SK-N-SH (cell line): ENCODE results near the gene MAGEA4. TPM values are rescaled to one million over a fixed set of nuclear protein-coding genes. Genes with fewer than 3 reads are reported as not detected.
A peak's percentile ranks its signal among the peaks of the same experiment; 100 is the strongest.

Experiments
- CTCF ChIA-PET: fragments of 300-600, 350-600 bp; formaldehyde crosslinking; extraction: SDS; loops from one replicate; lab custom pipeline; 2021; lab: Yijun Ruan, JAX
- POLR2A ChIA-PET: fragments of 350-600 bp; sonication (Branson Sonifier 250); formaldehyde crosslinking; extraction: SDS; loops from one replicate; lab custom pipeline; 2020; ENCODE audit warnings: antibody characterized with exemption, inconsistent platforms; lab: Yijun Ruan, JAX
- DNase-seq: peaks from one replicate; pipeline ENCODE4 v3.0.0; 2012
- H2AFZ ChIP-seq: fragments of 200-600 bp; sonication (generic); 2 replicates; pipeline ENCODE4 v1.8.1; 2016; ENCODE audit warnings: antibody characterized with exemption, mild to moderate bottlenecking, low read depth
- H3F3A ChIP-seq: fragments of 200-600 bp; sonication (generic); replicated peaks from 2 replicates; pipeline ENCODE3; 2016; ENCODE audit warnings: antibody characterized with exemption, mild to moderate bottlenecking; ENCODE audit not compliant: insufficient read depth
- H3K27ac ChIP-seq, 2 experiments: fragments of 200-500 bp in 1 of 2; fragments of 200-600 bp in 1 of 2; sonication (Bioruptor generic) in 1 of 2; sonication (generic), shearing (Covaris generic) in 1 of 2; 2 replicates each; pipeline versions ENCODE4 v1.5.1 to v1.6.1; 2014 to 2016; ENCODE audit warnings: low read depth in 2 of 2, inconsistent platforms in 1 of 2, low read length in 1 of 2, mild to moderate bottlenecking in 1 of 2, mixed read lengths in 1 of 2
- H3K27me3 ChIP-seq: fragments of 200-600 bp; sonication (generic), shearing (Covaris generic); 2 replicates; pipeline ENCODE4 v1.6.1; 2016; ENCODE audit warnings: mixed run types; ENCODE audit not compliant: insufficient read depth
- H3K36me3 ChIP-seq, 2 experiments: fragments of 200-500 bp in 1 of 2; fragments of 200-600 bp in 1 of 2; sonication (Bioruptor generic) in 1 of 2; sonication (generic) in 1 of 2; replicated peaks in 1 of 2; 2 replicates each; pipeline versions ENCODE3 to v1.5.1; 2014 to 2016; ENCODE audit warnings: low read length in 1 of 2, mild to moderate bottlenecking in 1 of 2; ENCODE audit not compliant: insufficient read depth in 2 of 2, control insufficient read depth in 1 of 2
- H3K4me1 ChIP-seq, 2 experiments: fragments of 200-500 bp in 1 of 2; fragments of 200-600 bp in 1 of 2; sonication (Bioruptor generic) in 1 of 2; sonication (generic), shearing (Covaris generic) in 1 of 2; 2 replicates each; pipeline versions ENCODE4 v1.5.1 to v1.6.1; 2014 to 2016; ENCODE audit warnings: low read depth in 1 of 2, low read length in 1 of 2, mixed run types in 1 of 2; ENCODE audit not compliant: insufficient read depth in 2 of 2, control insufficient read depth in 1 of 2
- H3K4me2 ChIP-seq: fragments of 200-600 bp; sonication (generic), shearing (Covaris generic); 2 replicates; pipeline ENCODE4 v1.6.1; 2017; ENCODE audit warnings: mixed run types
- H3K4me3 ChIP-seq, 2 experiments: fragments of 200-500 bp in 1 of 2; fragments of 200-600 bp in 1 of 2; sonication (Bioruptor generic) in 1 of 2; sonication (generic), shearing (Covaris generic) in 1 of 2; 2 replicates each; pipeline versions ENCODE4 v1.5.1 to v1.8.1; 2014 to 2016; ENCODE audit warnings: low read depth in 2 of 2, inconsistent platforms in 1 of 2, low read length in 1 of 2, mild to moderate bottlenecking in 1 of 2, mixed read lengths in 1 of 2, moderate library complexity in 1 of 2
- H3K79me2 ChIP-seq: fragments of 200-600 bp; sonication (generic); 2 replicates; pipeline ENCODE4 v1.8.1; 2017; ENCODE audit warnings: mild to moderate bottlenecking; ENCODE audit not compliant: insufficient read depth
- H3K9ac ChIP-seq: fragments of 200-600 bp; sonication (generic); 2 replicates; pipeline ENCODE4 v1.6.1; 2017; ENCODE audit warnings: mixed run types
- H3K9me2 ChIP-seq: fragments of 200-600 bp; sonication (generic); 2 replicates; pipeline ENCODE4 v1.6.1; 2017; ENCODE audit warnings: mixed run types
- H3K9me3 ChIP-seq: fragments of 200-600 bp; sonication (generic); 2 replicates; pipeline ENCODE4 v1.6.1; 2017; ENCODE audit warnings: mixed run types, mild to moderate bottlenecking, moderate library complexity
- H4K20me1 ChIP-seq: fragments of 200-600 bp; sonication (generic); 2 replicates; pipeline ENCODE4 v1.6.1; 2017; ENCODE audit warnings: mild to moderate bottlenecking, mixed run types; ENCODE audit not compliant: insufficient read depth
- EP300 ChIP-seq, 2 experiments: IDR thresholded peaks; 2 replicates each; pipeline versions ENCODE4 v1.4.0 to v1.6.1; 2012; ENCODE audit warnings: borderline replicate concordance in 1 of 2, low read depth in 1 of 2, low read length in 1 of 2
- FOSL2 ChIP-seq: IDR thresholded peaks from 2 replicates; pipeline ENCODE4 v1.4.0; 2012; ENCODE audit warnings: low read depth, mild to moderate bottlenecking, moderate library complexity, borderline replicate concordance
- FOXJ3 ChIP-seq: sonication (generic); formaldehyde crosslinking; IDR thresholded peaks from 2 replicates; pipeline ENCODE4 v1.5.1; 2020; ENCODE audit warnings: mild to moderate bottlenecking, missing genetic modification reagents
- GABPA ChIP-seq: IDR thresholded peaks from 2 replicates; pipeline ENCODE4 v1.4.0; 2012; ENCODE audit warnings: low read depth, mild to moderate bottlenecking
- GATA2 ChIP-seq: sonication (generic); formaldehyde crosslinking; IDR thresholded peaks from 2 replicates; pipeline ENCODE4 v1.5.0; 2020; ENCODE audit warnings: mild to moderate bottlenecking, missing genetic modification reagents
- JUND ChIP-seq: IDR thresholded peaks from 2 replicates; pipeline ENCODE4 v1.4.0; 2012
- MAX ChIP-seq: IDR thresholded peaks from 2 replicates; pipeline ENCODE4 v1.4.0; 2012; ENCODE audit warnings: low read depth
- MEF2A ChIP-seq: IDR thresholded peaks from 2 replicates; pipeline ENCODE4 v1.4.0; 2012; ENCODE audit warnings: low read depth, borderline replicate concordance
- MXI1 ChIP-seq: IDR thresholded peaks from 2 replicates; pipeline ENCODE4 v1.6.1; 2012; ENCODE audit warnings: mild to moderate bottlenecking, low read depth, low read length, improper control_type of control experiment
- NFIC ChIP-seq: IDR thresholded peaks from 2 replicates; pipeline ENCODE4 v1.4.0; 2012; ENCODE audit warnings: borderline replicate concordance
- NRF1 ChIP-seq: IDR thresholded peaks from 2 replicates; pipeline ENCODE4 v1.6.1; 2012; ENCODE audit warnings: low read depth, mild to moderate bottlenecking, low read length
- PBX3 ChIP-seq: IDR thresholded peaks from 2 replicates; pipeline ENCODE4; 2012
- POLR2AphosphoS5 ChIP-seq: IDR thresholded peaks from 2 replicates; pipeline ENCODE4 v1.6.1; 2012; ENCODE audit warnings: low read depth, low read length
- RAD21 ChIP-seq: IDR thresholded peaks from 2 replicates; pipeline ENCODE4 v1.6.1; 2012; ENCODE audit warnings: mild to moderate bottlenecking, low read length
- RCOR1 ChIP-seq: fragments of 150-350 bp; IDR thresholded peaks from 2 replicates; pipeline ENCODE4 v1.6.1; 2017; ENCODE audit warnings: antibody characterized with exemption, low read length
- RXRA ChIP-seq: IDR thresholded peaks from 2 replicates; pipeline ENCODE4 v1.4.0; 2012; ENCODE audit warnings: low read depth, mild to moderate bottlenecking, borderline replicate concordance
- SIN3A ChIP-seq: IDR thresholded peaks from 2 replicates; pipeline ENCODE4 v1.6.1; 2012; ENCODE audit warnings: low read depth, mild to moderate bottlenecking, low read length, moderate library complexity, borderline replicate concordance
- SMC3 ChIP-seq: IDR thresholded peaks from 2 replicates; pipeline ENCODE4 v1.6.1; 2012; ENCODE audit warnings: low read depth, low read length, improper control_type of control experiment
- TAF1 ChIP-seq: IDR thresholded peaks from 2 replicates; pipeline ENCODE4 v1.6.1; 2012; ENCODE audit warnings: low read depth, mild to moderate bottlenecking, low read length, moderate library complexity, borderline replicate concordance
- TCF12 ChIP-seq: IDR thresholded peaks from 2 replicates; pipeline ENCODE4 v1.4.0; 2012
- TEAD4 ChIP-seq: IDR thresholded peaks from 2 replicates; pipeline ENCODE4 v1.4.0; 2012; ENCODE audit warnings: mild to moderate bottlenecking, borderline replicate concordance; ENCODE audit not compliant: insufficient read depth
- USF1 ChIP-seq: IDR thresholded peaks from 2 replicates; pipeline ENCODE4 v1.4.0; 2012; ENCODE audit warnings: low read depth, borderline replicate concordance
- WGBS: methylation state at CpG from one replicate; pipeline ENCODE4 v1.1.6; 2017; ENCODE audit warnings: low lambda C conversion rate; 5-methylcytosine and 5-hydroxymethylcytosine counted together
- polyA plus RNA-seq, 3 experiments: library from polyadenylated mRNA; depleted of rRNA; stranded (reverse); fragments of >200 nt; gene quantifications; 2 replicates each; pipeline ENCODE4 v1.2.3, GENCODE V29; 2012

MAGEA4 gene
- polyA plus RNA-seq, 1 of the 3 experiments (the other 2 are of a cell fraction), result 0.10 TPM

DNA sequence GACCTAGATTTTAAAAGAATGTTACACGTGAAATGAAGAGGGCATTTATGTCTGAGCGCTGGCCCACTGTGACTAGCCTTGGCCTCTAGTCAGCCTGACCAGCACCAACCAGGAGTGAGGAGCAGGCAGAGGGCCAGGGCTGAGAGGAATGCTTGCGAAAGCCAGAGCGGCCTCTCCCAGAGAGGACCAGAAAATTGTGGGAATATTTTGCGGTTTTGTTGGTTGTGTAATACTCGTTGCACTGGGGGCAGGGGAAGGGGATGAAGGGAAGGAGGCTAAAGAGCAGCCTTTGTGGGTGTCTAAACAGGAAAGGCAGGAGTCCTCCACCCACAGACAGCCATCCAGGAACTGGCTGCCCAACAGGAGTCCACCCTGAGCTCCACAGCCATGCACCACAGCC is 58.0 kb downstream of the MAGEA4 start:
- Histone ChIP-seq H3K79me2 (peaks cover 30% of the 10 kb centered on the region), H3K36me3 (peaks cover 2 to 11% of the 10 kb centered on the region in 2 experiments), H3K4me1 (peaks cover 0 to 6% of the 10 kb centered on the region in 2 experiments; a peak in 2 of 4 replicates), H3K9me2 (no peaks in the 10 kb centered on the region), H2AFZ (no peak overlapping the region), H4K20me1 (no peaks in the 10 kb centered on the region), H3F3A (peaks cover 5% of the 10 kb centered on the region)
- 7% methylated on average over 6 of the region's 6 CpGs for WGBS
- CTCF ChIA-PET, result interaction anchor here (1.0 kb wide), 1 partner anchor 217 kb away, joined by 3 read pairs; no protein-coding TSS in a partner anchor
- POLR2A ChIA-PET, result no interaction called here
- TF ChIP-seq PBX3 (peak; percentile 13; the same call in 1 of the 2 replicates), EP300 (IDR thresholded peaks at IDR 0.05; ENCODE audit: borderline replicate concordance in 1 of 2, low read depth in 1 of 2, low read length in 1 of 2) (peak in 1 of 2 experiments; percentile 81; a peak in 1 of 4 replicates), JUND (peak; percentile 51; the same call in 1 of the 2 replicates), TEAD4 (peak; percentile 82; the same call in 1 of the 2 replicates), NRF1 (no peak), POLR2AphosphoS5 (0 out of 2 replicates have a peak, but pooled peaks have one; percentile 27), GATA2 (CRISPR knock-in tag) (no peak), RXRA (peak; percentile 63; the same call in 1 of the 2 replicates), NFIC (peak; percentile 79), TCF12 (peak; percentile 75), MAX (peak; percentile 48)
- TF ChIP-seq, all 33 proteins: peak for 9
- H3K27me3 ChIP-seq, result peaks cover 8% of the 10 kb centered on the region; the same call in 1 of the 2 replicates
- H3K27ac ChIP-seq, result peak overlapping the region; percentile 22 to 68; a peak in 3 of 4 replicates
- DNase-seq, result no peak
- H3K9ac ChIP-seq, result no peak overlapping the region; the same call in 1 of the 2 replicates
- 0 out of 4 replicates have a peak overlapping the region, but pooled peaks of 1 of the 2 experiments have one; percentile 20 for H3K4me3 ChIP-seq
- H3K4me2 ChIP-seq, result peak overlapping the region; percentile 67
- no peaks in the 10 kb centered on the region for H3K9me3 ChIP-seq

GRCh38 chrX:151973060-151973661 is 60.5 kb downstream of the MAGEA4 start:
- ChIA-PET CTCF (no interaction called here), POLR2A (no interaction called here)
- WGBS, result 15% methylated on average over 4 of the region's 4 CpGs
- no peak for TF ChIP-seq SMC3
- TF ChIP-seq MXI1, result no peak
- no peak for TF ChIP-seq SIN3A
- TF ChIP-seq RAD21, result no peak
- no peak for TF ChIP-seq USF1
- TF ChIP-seq MEF2A, result no peak
- no peak for TF ChIP-seq JUND
- TF ChIP-seq RCOR1, result no peak
- no peak for TF ChIP-seq MAX
- no peak for TF ChIP-seq NFIC
- no peak for TF ChIP-seq FOSL2
- TF ChIP-seq GABPA, result no peak
- TF ChIP-seq TAF1, result no peak
- no peak for TF ChIP-seq TCF12
- TF ChIP-seq FOXJ3, result no peak
- Histone ChIP-seq H3K9ac (peak overlapping the region; percentile 71), H3K36me3 (peaks cover 2 to 6% of the 10 kb centered on the region in 2 experiments), H3K27me3 (peaks cover 9% of the 10 kb centered on the region; the same call in 1 of the 2 replicates), H3K27ac (peak overlapping the region in 1 of 2 experiments; percentile 46; a peak in 1 of 4 replicates), H4K20me1 (no peaks in the 10 kb centered on the region), H3K4me3 (peak overlapping the region; percentile 48 to 68; a peak in 3 of 4 replicates), H3K4me1 (peaks cover 0 to 6% of the 10 kb centered on the region in 2 experiments; a peak in 2 of 4 replicates), H3K9me3 (no peaks in the 10 kb centered on the region), H3K79me2 (peaks cover 30% of the 10 kb centered on the region), H3K9me2 (no peaks in the 10 kb centered on the region), H2AFZ (no peak overlapping the region), H3F3A (peaks cover 8% of the 10 kb centered on the region), H3K4me2 (peak overlapping the region; percentile 77)
- DNase-seq, result no peak
